ENCODE data around the gene TOMM40.

- TF ChIP-seq EZH2 (IDR thresholded peaks at IDR 0.05; ENCODE audit: insufficient read depth, low read length) (no peak), CTCF (IDR thresholded peaks at IDR 0.05; ENCODE audit: insufficient read depth, low read depth, low read length) (no peak)
These were observed 35.4 kb upstream of the TOMM40 start for GRCh38 chr19:44855606-44856005.

Measured in astrocyte (in vitro differentiated cells and primary cell).